ENCODE data around the gene AP4B1.

DNA sequence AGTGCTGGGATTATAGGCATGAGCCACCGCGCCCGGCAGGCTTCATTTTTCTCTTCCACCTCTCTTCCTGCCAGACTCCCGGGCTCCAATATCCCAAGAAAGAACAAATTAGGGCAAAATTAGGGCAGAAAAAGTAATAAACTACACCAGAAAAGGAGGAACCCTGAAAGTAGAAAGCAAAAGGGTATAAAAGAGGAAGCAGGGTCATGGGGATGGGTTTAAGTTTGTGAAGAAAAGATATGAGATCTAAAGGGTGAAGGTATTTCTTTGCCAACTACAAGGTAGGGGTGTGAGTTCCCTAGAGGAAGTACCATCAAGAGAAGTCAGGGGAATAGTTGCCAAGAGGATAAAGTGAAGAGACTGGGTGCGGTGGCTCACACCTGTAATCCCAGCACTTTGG is 43.0 kb downstream of the AP4B1 start:
- no peak for TF ChIP-seq EZH2phosphoT487 (IDR thresholded peaks at IDR 0.05; ENCODE audit: insufficient read depth, low read depth)
- no peak for TF ChIP-seq EZH2 (IDR thresholded peaks at IDR 0.05; ENCODE audit: insufficient read depth, poor library complexity, severe bottlenecking)
